Measurements from ENCODE around the gene NFIC.
"Not testable (repeated sequence)": the region's sequence is repeated elsewhere in the genome, so short reads cannot be mapped to it uniquely, and the experiment has no call there.

Gene NFIC

GRCh38 chr19:3336680-3337523 lies 29.5 kb upstream of the NFIC start:
- no peak for DNase-seq (ENCODE audit: low read depth)

DNA sequence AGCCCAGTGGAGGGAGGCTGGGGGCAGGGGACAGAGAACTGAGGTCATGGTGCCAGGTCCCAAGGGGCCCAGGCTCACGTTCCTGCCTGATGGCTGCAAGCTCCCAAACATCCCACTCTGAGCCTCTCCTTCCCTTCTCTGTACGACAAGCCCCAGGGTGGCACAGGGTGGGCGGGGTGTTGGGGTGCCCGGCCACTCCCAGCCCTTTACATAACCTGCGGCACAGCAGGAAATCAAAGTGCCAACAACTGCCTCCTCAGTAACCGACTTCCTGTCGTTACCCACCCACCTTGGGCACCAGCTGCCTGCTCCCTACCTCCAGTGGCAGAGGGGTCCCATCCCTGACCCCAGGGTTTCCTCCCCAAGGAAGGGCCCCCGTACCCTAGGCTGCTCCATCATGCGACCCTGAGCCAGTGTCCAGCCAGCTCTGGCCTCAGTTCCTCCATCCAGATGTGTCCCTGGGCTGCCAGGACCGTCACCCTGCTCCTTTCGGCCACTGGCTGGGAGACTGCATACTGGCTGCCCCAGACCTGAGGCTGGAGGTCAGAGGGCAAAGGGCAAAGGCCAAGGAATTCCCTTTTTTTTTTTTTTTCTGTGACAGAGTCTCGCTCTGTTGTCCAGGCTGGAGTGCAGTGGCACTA lies 27.7 kb upstream of the NFIC start:
- no peak for DNase-seq (ENCODE audit: low read depth)

DNA sequence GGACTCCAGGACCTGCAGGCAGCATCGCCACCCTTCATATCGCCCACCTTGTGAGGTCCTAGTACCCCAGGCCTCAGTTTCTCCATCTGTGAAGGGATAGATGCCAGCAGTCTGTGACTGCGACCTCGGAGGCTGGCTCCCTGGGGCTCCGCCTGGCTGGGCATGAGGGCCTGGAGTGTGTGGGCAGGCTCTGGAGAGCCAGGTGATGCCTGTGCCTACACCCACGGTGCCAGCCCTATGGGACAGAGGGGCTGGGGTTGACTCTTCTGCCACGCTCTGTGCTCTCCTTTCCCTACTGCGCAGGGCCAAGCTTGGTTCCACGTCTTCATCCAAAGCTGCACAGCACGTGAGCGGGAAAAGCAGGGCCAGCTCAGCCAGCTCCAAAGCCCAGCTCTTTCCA lies 26.0 kb upstream of the NFIC start:
- no peak for DNase-seq (ENCODE audit: low read depth)

DNA sequence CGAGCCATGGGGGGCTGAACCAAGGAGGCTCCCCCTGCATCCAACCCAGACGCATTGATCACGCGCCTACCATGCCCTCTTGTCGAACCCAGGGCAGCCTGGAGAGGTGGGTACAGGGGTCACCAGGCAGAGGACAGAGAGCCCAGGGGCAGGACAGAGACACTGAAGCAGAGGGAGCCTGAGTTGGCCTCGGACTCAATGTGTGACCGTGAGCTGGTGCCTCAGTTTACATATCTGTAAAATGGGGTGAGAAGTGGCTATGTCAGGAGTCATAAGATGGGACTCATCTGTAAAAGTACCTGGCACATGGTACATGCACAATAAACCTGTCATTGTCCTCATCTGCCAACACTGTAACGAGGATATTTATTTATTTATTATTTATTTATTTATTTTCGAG lies 24.1 kb upstream of the NFIC start:
- DNase-seq (ENCODE audit: low read depth): no peak

DNA sequence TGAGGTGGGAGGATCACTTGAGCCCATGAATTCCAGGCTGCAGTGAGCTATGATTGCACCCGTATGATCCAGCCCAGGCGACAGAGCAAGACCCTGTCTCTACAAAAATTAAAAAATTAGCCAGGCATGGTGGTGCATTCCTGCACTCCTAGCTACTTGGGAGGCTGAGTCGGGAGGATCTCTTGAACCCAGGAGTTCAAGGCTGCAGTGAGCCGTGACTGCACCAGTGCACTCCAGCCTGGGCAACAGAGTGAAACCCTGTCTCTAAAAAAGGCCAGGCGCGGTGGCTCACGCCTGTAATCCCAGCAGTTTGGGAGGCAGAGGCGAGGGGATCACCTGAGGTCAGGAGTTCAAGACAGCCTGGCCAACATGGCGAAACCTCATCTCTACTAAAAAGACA lies 23.4 kb upstream of the NFIC start:
- DNase-seq (ENCODE audit: low read depth): not testable (repeated sequence)

GRCh38 chr19:3343619-3344502 lies 22.5 kb upstream of the NFIC start:
- no peak for DNase-seq (ENCODE audit: low read depth)

GRCh38 chr19:3344608-3345598 lies 21.5 kb upstream of the NFIC start:
- DNase-seq (ENCODE audit: low read depth): no peak

GRCh38 chr19:3345850-3346460 lies 20.4 kb upstream of the NFIC start:
- no peak for DNase-seq (ENCODE audit: low read depth)

DNA sequence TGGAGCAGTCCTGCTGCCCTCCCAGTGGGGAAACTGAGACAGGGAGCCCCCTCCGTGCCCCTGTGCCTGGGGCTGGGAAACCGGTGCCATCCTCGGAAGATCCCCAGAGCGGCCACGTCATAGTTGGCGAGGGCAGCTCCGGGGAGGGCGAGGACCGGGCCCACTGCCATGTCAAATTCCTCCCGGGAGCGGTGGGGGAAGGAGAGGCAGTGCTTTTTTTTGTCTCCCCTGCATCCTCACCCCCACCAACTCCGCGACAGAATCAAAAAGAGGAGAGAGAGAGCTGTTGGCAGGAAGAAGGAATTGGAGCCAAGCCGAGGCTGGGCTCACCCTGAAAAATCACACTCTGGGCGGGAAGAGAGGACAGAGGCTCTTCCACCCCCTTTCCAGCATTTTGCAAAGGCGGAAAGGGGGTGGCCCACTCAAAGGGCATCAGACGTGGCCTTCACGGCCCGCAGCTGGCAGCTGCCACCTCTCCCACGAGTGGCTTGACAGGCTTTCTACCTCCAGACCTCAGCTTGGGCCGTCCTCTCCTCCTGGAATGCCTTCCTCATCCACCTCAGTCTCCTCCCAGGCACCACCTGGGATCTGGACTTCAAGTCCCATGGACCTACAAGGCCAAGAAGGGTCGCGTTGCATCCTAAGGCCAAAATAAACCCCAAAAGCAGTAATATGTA lies 19.6 kb upstream of the NFIC start:
- DNase-seq (ENCODE audit: low read depth): no peak

GRCh38 chr19:3348042-3348441 lies 18.3 kb upstream of the NFIC start:
- DNase-seq (ENCODE audit: low read depth): no peak

DNA sequence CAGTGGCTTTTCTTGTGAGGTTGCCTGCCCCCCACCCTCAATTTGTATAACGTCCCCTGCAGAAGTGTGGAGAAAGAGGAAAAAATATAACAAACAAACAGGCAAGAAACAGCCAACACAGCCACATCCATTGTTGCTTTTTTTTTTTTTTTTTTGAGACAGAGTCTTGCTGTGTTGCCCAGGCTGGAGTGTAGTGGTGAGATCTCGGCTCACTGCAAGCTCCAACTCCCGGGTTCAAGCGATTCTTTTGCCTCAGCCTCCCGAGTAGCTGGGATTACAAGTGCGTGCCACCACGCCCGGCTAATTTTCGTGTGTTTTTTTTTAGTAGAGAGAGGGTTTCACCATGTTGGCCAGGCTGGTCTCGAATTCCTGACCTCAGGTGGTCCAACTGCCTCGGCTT lies 17.9 kb upstream of the NFIC start:
- not testable (repeated sequence) for DNase-seq (ENCODE audit: low read depth)

- DNase-seq (ENCODE audit: low read depth): no peak
Measured at GRCh38 chr19:3350014-3350663, 16.2 kb upstream of the NFIC start.

- DNase-seq (ENCODE audit: low read depth): no peak
Measured at GRCh38 chr19:3351702-3352447, 14.5 kb upstream of the NFIC start.

GRCh38 chr19:3353493-3353892 lies 12.9 kb upstream of the NFIC start:
- DNase-seq (ENCODE audit: low read depth): no peak

DNA sequence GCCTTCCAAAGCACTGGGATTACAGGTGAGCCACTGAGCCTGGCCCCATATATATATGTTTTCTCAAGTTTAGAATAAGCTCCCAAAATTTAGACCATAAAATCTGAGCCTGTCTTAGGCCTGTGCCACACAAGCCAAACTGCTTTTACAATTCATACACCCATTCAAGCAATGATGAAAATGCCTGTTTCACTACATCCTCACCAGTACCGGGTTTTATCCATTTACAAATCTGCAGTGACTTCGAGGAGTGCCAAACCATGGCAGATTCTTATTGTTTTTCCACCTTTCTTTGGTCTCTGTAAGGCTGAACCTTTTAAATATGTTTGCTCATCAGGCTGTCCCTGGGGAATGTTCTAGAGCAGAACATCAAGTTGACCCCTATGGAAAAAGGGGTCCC lies 9.6 kb upstream of the NFIC start:
- DNase-seq (ENCODE audit: low read depth): no peak

- no peak for DNase-seq (ENCODE audit: low read depth)
Measured at GRCh38 chr19:3357271-3357991, 9.0 kb upstream of the NFIC start.

GRCh38 chr19:3357992-3358688 lies 8.2 kb upstream of the NFIC start:
- DNase-seq (ENCODE audit: low read depth): no peak

GRCh38 chr19:3358689-3359014 lies 7.7 kb upstream of the NFIC start:
- DNase-seq (ENCODE audit: low read depth): no peak

Measured in stimulated activated CD8-positive, alpha-beta memory T cell treated with anti-CD3 and anti-CD28 coated beads, Interleukin-4, amount 100 ng/mL, for 24 hours (primary cell).